Gastrocnemius medialis (tissue), 4 donors: ENCODE measurements around the gene DMRT1. TPM values are rescaled to one million over a fixed set of nuclear protein-coding genes. Genes with fewer than 3 reads are reported as not detected.

Experiments
- ATAC-seq, 2 donors: fragments of 150-250 bp; one replicate each; pipeline ENCODE4 v1.9.1; 2016
- DNase-seq, 2 donors: peaks; one replicate each; pipeline ENCODE4 v3.0.0-alpha.2; 2019
- H3K27ac ChIP-seq, 4 donors: fragments of 200-600 bp; sonication (generic); 1 replicate in 1 of 4; 2 replicates in 3 of 4; pipeline ENCODE4 v1.5.1; 2016 to 2018; ENCODE audit warnings: mild to moderate bottlenecking in 2 of 4, moderate library complexity in 1 of 4
- H3K27me3 ChIP-seq, 3 donors: fragments of 200-600 bp; sonication (generic) in 2 of 3; 1 replicate in 1 of 3; 2 replicates in 2 of 3; pipeline versions ENCODE4 v1.5.1 to v1.6.0; 2016 to 2019; ENCODE audit warnings: mild to moderate bottlenecking in 1 of 3, moderate library complexity in 1 of 3
- H3K36me3 ChIP-seq, 2 donors: fragments of 200-600 bp; sonication (generic) in 1 of 2; one replicate each; pipeline ENCODE4 v1.5.1; 2017 to 2018
- H3K4me1 ChIP-seq, 2 donors: fragments of 200-600 bp; sonication (generic) in 1 of 2; one replicate each; pipeline ENCODE4 v1.5.1; 2016 to 2017; ENCODE audit warnings: mild to moderate bottlenecking in 2 of 2
- H3K4me3 ChIP-seq, 4 donors: fragments of 200-600 bp; sonication (generic) in 3 of 4; 1 replicate in 1 of 4; 2 replicates in 3 of 4; pipeline ENCODE4 v1.5.1; 2016 to 2019; ENCODE audit warnings: mild to moderate bottlenecking in 2 of 4
- H3K9me3 ChIP-seq, 3 donors: fragments of 200-600 bp; sonication (generic) in 2 of 3; 1 replicate in 1 of 3; 2 replicates in 2 of 3; pipeline ENCODE4 v1.5.1; 2016 to 2019
- POLR2A ChIP-seq, 2 donors: fragments of 450-650 bp; IDR thresholded peaks; one replicate each; pipeline ENCODE4 v1.6.1; 2017; ENCODE audit warnings: antibody characterized with exemption in 2 of 2, mild to moderate bottlenecking in 2 of 2, moderate library complexity in 2 of 2
- in situ Hi-C, 4 donors: fragments of 200-750 bp; cut with MboI; loops; one replicate each; pipeline versions ENCODE4 v1.15.0 to v1.8.0; 2017; ENCODE audit warnings: low sequenced_read_pairs in 4 of 4
- intact Hi-C: fragments of 100-400 bp; cut with DNase I; formaldehyde crosslinking; loops from one replicate; pipeline ENCODE4 v1.15.1; 2023; ENCODE audit warnings: low total_unique reads
- total RNA-seq, 4 donors: library from RNA; depleted of rRNA; stranded (reverse); fragments of >200 nt; gene quantifications; one replicate each; pipeline versions ENCODE4 v1.1.0 to v1.2.3, GENCODE V29; 2016
- TF ChIP-seq, protein P1 (sequence below), 5 experiments: fragments of 450-650 bp in 3 of 5; fragments of 200-600 bp in 2 of 5; sonication (generic) in 2 of 5; IDR thresholded peaks in 4 of 5; conservative IDR thresholded peaks in 1 of 5; 1 replicate in 4 of 5; 2 replicates in 1 of 5; pipeline ENCODE4 v1.5.1; 2016 to 2019; ENCODE audit warnings: antibody characterized with exemption in 5 of 5, mild to moderate bottlenecking in 3 of 5, moderate library complexity in 3 of 5

The DMRT1 gene
- total RNA-seq, 4 donors from 2014 or later: 0.91 TPM; not detected in 3

DNA sequence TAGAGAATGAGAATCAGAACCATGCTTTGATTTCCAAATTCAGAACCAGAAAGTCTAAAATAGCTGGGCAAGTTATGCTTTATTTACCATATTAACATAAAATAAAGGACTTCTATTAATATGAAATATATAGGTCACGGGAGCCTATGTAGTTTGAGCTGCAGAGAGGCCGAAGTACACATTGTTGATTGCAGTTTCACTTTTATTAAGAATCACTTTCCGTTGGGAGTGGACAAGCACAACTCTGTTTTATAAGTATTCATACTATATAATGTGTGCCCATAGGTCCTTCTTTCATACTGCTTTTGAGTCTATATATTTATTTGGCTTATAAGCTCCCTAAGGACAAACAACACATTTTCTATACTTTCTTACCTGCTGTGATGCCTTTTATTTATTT, 76.2 kb downstream of the DMRT1 start:
- H3K4me3 ChIP-seq: no peak overlapping the region
- ATAC-seq: no peak
- H3K27ac ChIP-seq: no peak overlapping the region

DNA sequence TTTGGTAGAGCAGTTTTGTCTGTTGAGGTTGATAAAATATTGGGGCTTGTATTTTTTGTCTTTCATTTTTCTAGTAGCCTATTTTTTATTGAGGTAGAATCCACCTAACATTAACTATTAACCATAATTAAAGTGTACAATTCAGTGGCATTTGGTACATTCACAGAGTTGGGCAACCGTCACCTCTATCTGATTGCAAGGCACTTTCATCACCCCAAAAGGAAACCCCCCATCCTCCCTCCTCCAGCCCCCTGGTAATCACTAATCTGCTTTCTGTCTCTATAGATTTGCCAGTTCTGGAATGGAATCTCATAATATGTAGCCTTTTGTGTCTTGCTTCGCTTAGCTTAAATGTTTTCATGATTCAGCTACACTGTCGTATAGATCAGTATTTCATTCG, 79.4 kb downstream of the DMRT1 start:
- TF ChIP-seq, protein P1, sequence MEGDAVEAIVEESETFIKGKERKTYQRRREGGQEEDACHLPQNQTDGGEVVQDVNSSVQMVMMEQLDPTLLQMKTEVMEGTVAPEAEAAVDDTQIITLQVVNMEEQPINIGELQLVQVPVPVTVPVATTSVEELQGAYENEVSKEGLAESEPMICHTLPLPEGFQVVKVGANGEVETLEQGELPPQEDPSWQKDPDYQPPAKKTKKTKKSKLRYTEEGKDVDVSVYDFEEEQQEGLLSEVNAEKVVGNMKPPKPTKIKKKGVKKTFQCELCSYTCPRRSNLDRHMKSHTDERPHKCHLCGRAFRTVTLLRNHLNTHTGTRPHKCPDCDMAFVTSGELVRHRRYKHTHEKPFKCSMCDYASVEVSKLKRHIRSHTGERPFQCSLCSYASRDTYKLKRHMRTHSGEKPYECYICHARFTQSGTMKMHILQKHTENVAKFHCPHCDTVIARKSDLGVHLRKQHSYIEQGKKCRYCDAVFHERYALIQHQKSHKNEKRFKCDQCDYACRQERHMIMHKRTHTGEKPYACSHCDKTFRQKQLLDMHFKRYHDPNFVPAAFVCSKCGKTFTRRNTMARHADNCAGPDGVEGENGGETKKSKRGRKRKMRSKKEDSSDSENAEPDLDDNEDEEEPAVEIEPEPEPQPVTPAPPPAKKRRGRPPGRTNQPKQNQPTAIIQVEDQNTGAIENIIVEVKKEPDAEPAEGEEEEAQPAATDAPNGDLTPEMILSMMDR (IDR thresholded peaks at IDR 0.05 in 4 of 5, conservative IDR thresholded peaks at IDR 0.05 in 1 of 5): no peak
- TF ChIP-seq POLR2A (IDR thresholded peaks at IDR 0.05): no peak
- Histone ChIP-seq H3K36me3 (no peaks in the 10 kb centered on the region), H3K27me3 (no peaks in the 10 kb centered on the region), H3K9me3 (no peaks in the 10 kb centered on the region), H3K4me1 (no peaks in the 10 kb centered on the region), H3K27ac (no peak overlapping the region), H3K4me3 (no peak overlapping the region)
- ATAC-seq: no peak
- intact Hi-C loops (no loop called here), in situ Hi-C loops (no loop called here)
- DNase-seq: no peak

More for the DNA sequence above, 76.2 kb downstream of the DMRT1 start:
- Histone ChIP-seq H3K36me3 (no peaks in the 10 kb centered on the region), H3K27me3 (no peaks in the 10 kb centered on the region), H3K4me1 (no peaks in the 10 kb centered on the region), H3K9me3 (no peaks in the 10 kb centered on the region)
- no peak for DNase-seq
- in situ Hi-C loops: no loop called here
- intact Hi-C loops: no loop called here
- TF ChIP-seq, protein P1 (IDR thresholded peaks at IDR 0.05 in 4 of 5, conservative IDR thresholded peaks at IDR 0.05 in 1 of 5): no peak
- no peak for TF ChIP-seq POLR2A (IDR thresholded peaks at IDR 0.05)

DNA sequence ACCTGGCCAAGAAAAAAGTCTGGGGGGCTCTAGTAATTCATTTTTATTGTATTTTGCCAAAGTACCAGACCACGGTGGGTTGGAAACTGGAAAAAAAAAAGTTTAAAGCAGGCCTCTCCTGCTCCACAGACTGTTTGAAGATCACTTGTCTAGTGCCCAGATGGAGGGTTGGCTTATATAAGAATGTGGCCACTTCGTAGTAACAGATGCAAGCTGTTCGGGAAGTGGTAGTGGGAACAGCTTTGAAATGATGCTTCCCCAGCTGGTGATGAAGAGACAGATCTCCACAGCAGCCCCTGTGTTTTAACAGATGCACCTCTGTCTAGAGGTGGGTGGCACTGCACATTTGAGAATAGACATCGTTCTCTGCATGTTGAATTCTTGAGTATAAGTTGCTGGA, 80.7 kb downstream of the DMRT1 start:
- H3K9me3 ChIP-seq: no peaks in the 10 kb centered on the region
- in situ Hi-C loops (no loop called here), intact Hi-C loops (no loop called here)
- no peaks in the 10 kb centered on the region for H3K27me3 ChIP-seq
- no peak overlapping the region for H3K27ac ChIP-seq
- no peak for TF ChIP-seq POLR2A (IDR thresholded peaks at IDR 0.05)
- TF ChIP-seq, protein P1 (IDR thresholded peaks at IDR 0.05 in 4 of 5, conservative IDR thresholded peaks at IDR 0.05 in 1 of 5): no peak
- H3K4me3 ChIP-seq: no peak overlapping the region
- DNase-seq (no peak), ATAC-seq (no peak)
- no peaks in the 10 kb centered on the region for H3K4me1 ChIP-seq
- no peaks in the 10 kb centered on the region for H3K36me3 ChIP-seq

DNA sequence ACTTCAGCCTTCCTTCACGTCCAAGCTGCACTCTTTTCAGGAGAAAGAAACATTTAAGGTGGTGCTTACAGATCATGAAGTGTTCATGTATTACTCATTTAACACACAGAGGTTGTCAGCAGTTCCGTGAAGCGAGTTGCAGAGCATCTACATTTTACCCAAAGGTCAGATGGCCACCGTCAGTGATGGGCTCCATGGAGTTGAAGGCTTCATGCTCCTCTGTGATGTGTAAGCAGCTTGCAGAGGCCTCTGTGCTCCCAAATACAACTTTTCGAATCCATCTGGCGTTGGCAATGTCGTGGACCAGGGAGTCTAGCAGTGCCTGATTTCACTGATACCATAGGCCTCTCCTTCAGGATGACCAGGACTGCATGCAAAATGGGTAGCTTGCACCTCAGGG, 81.2 kb downstream of the DMRT1 start:
- Histone ChIP-seq H3K4me1 (no peaks in the 10 kb centered on the region), H3K27me3 (no peaks in the 10 kb centered on the region), H3K9me3 (no peaks in the 10 kb centered on the region), H3K27ac (no peak overlapping the region), H3K36me3 (no peaks in the 10 kb centered on the region), H3K4me3 (no peak overlapping the region)
- DNase-seq (no peak), ATAC-seq (no peak)
- TF ChIP-seq POLR2A (IDR thresholded peaks at IDR 0.05): no peak
- TF ChIP-seq, protein P1 (IDR thresholded peaks at IDR 0.05 in 4 of 5, conservative IDR thresholded peaks at IDR 0.05 in 1 of 5): no peak
- in situ Hi-C loops (no loop called here), intact Hi-C loops (no loop called here)

DNA sequence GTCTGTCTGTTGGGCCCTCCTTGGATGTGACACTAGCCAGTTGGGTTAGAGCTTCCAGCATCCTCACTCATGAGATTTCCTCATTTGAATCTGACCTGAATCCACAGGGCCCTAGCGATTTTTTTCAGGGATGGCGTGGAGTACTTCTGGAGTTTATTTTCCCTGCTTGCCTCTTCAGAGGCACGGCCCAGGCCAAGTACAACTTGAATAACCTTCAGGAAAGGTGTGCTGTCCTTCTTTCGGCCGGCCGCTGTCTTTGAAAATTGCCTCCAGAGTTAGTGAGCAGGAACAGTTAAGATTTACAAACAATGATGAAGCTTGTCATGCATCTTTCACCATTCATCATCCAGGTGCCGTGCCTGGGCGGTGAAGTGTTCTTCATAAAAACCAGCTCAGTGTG, 85.5 kb downstream of the DMRT1 start:
- Histone ChIP-seq H3K9me3 (no peaks in the 10 kb centered on the region), H3K27me3 (no peaks in the 10 kb centered on the region), H3K27ac (no peak overlapping the region), H3K36me3 (no peaks in the 10 kb centered on the region), H3K4me1 (no peaks in the 10 kb centered on the region), H3K4me3 (no peak overlapping the region)
- intact Hi-C loops (no loop called here), in situ Hi-C loops (no loop called here)
- no peak for DNase-seq
- TF ChIP-seq POLR2A (IDR thresholded peaks at IDR 0.05): no peak
- TF ChIP-seq, protein P1 (IDR thresholded peaks at IDR 0.05 in 4 of 5, conservative IDR thresholded peaks at IDR 0.05 in 1 of 5): no peak
- ATAC-seq: no peak
